ENCODE measurements around the gene PDGFC. TPM values are rescaled to one million over a fixed set of nuclear protein-coding genes. Genes with fewer than 3 reads are reported as not detected.

PDGFC gene, protein sequence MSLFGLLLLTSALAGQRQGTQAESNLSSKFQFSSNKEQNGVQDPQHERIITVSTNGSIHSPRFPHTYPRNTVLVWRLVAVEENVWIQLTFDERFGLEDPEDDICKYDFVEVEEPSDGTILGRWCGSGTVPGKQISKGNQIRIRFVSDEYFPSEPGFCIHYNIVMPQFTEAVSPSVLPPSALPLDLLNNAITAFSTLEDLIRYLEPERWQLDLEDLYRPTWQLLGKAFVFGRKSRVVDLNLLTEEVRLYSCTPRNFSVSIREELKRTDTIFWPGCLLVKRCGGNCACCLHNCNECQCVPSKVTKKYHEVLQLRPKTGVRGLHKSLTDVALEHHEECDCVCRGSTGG
- total RNA-seq = 10 to 100 TPM; 28.0 to 43.9 (median 34.8) TPM

DNA sequence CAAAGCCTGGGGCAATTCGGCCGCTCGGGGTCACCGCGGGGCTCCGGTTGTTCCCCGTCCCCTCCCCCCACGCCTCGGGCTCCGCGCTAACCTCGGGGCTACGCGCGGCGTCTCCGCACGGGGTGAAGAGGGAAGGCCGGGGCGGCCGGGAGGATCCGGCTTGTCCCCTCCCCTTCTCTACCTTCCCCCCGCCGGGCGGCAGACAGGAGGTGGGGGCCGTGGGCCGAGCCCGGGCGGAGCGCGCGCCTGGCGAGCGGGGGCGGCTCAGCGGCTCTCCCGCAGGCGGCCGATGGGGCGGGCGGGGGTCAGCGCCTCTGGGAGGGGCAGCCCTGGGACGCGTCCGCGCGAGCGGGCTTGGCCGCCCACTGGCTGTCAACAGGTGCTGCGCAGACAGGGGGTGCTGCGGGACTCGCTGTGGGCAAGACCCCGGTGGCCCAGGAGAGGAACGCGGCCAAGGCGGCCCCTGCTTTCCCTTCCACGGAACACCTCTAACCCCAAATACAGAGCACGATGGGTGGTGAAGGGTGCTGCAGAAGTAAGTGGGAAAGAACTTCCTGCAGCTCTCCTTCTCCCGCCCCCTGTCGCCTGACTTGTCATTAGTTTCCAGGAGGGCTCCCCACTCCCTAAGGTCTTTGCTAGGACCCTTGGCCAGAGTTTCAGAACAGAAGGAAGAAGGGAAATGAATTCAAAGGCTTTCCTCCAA, at the start of gene PDGFC:
Gene PDGFC (minus strand): TSS at position 124 of the 703 bp plus-strand sequence. CDS start 896 bp downstream, outside the sequence.
- Histone ChIP-seq H3K4me1 (peaks cover 0 to 47% (median 3%) of the 10 kb centered on the region in 3 donors), H3K4me3 (peak within 1 kb of the TSS; percentile 67 to 83), H3K27me3 (no peaks in the 10 kb centered on the region), H3K9me3 (no peaks in the 10 kb centered on the region), H3K27ac (peak within 1 kb of the TSS; percentile 66 to 96 (median 92)), H3K36me3 (no peaks in the 10 kb centered on the region)
- TF ChIP-seq POLR2AphosphoS5 (IDR thresholded peaks at IDR 0.05) (peak; percentile 46), POLR2A (IDR thresholded peaks at IDR 0.05) (peak; percentile 37 to 55), EP300 (IDR thresholded peaks at IDR 0.05) (no peak)
- TF ChIP-seq, protein P1, sequence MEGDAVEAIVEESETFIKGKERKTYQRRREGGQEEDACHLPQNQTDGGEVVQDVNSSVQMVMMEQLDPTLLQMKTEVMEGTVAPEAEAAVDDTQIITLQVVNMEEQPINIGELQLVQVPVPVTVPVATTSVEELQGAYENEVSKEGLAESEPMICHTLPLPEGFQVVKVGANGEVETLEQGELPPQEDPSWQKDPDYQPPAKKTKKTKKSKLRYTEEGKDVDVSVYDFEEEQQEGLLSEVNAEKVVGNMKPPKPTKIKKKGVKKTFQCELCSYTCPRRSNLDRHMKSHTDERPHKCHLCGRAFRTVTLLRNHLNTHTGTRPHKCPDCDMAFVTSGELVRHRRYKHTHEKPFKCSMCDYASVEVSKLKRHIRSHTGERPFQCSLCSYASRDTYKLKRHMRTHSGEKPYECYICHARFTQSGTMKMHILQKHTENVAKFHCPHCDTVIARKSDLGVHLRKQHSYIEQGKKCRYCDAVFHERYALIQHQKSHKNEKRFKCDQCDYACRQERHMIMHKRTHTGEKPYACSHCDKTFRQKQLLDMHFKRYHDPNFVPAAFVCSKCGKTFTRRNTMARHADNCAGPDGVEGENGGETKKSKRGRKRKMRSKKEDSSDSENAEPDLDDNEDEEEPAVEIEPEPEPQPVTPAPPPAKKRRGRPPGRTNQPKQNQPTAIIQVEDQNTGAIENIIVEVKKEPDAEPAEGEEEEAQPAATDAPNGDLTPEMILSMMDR (IDR thresholded peaks at IDR 0.05) = peak in 3 of 4 experiments; percentile 35 to 74 (median 58)
- WGBS, 2 donors (ENCODE audit: low coverage in 1 of 2) = 0% methylated on average over 8 of the region's 60 CpGs; no CpG with 5 or more reads in 1 of the 2 donors
- ATAC-seq = peak; percentile 88

DNA sequence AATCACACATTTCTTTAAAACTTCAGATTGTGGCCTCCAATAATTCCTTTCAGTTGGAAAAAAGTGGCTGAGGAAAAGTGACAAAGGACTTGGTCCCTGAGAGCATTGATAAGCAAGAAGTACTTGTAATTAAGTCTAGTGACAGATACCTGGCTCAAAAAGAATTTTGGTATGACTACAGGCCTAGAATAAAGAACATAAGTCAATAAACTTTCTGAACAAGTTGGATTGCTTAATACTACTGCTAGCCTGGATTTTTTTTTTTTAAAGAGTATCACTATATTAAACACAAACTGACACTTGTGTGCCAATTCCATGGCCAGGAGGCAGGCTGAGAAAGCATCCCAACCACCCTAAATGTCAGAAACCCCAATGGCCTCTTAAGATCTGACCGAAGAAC, 49.3 kb upstream of the PDGFC start:
- no peaks in the 10 kb centered on the region for H3K4me1 ChIP-seq
- no peak overlapping the region for H3K4me3 ChIP-seq
- H3K27ac ChIP-seq = no peak overlapping the region
- H3K36me3 ChIP-seq = no peaks in the 10 kb centered on the region
- no peaks in the 10 kb centered on the region for H3K27me3 ChIP-seq
- no peaks in the 10 kb centered on the region for H3K9me3 ChIP-seq
- TF ChIP-seq POLR2AphosphoS5 (IDR thresholded peaks at IDR 0.05) = no peak
- TF ChIP-seq POLR2A (IDR thresholded peaks at IDR 0.05) = no peak
- TF ChIP-seq, protein P1 (IDR thresholded peaks at IDR 0.05) = no peak
- WGBS, 2 donors (ENCODE audit: low coverage in 1 of 2) = 88% methylated on average over 1 of the region's 1 CpG; no CpG with 5 or more reads in 1 of the 2 donors
- ATAC-seq = no peak

DNA sequence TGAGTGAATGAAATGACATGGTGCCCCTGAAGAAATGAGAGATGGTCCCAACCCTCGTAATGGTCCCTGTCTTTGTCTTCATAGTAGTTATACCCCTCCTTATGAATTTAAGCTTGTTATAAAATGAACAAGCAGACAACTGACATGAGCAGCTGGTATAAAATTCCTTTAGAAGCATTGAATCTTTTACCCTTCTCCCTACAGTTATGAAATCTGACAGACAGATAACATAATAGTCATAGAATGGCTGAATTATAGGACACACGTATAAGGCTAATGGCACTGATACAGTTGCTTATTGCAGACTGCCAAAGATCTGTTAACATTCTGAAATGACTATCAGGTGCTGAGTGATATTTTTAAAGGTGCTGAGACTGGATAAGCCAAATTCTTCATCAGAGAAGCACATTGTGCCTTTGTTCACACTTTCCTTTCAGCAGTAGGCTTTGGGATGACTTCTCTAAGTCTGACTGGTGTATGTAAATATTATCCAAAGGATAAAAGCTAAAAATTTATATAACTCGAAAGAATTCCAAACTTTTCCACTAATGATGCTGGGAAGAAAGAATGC, 47.4 kb upstream of the PDGFC start:
- Histone ChIP-seq H3K4me1 (no peaks in the 10 kb centered on the region), H3K36me3 (no peaks in the 10 kb centered on the region), H3K9me3 (no peaks in the 10 kb centered on the region), H3K27ac (no peak overlapping the region), H3K27me3 (no peaks in the 10 kb centered on the region), H3K4me3 (no peak overlapping the region)
- no peak for ATAC-seq
- 50 to 62% methylated on average over 3 of the region's 3 CpGs for WGBS, 2 donors (ENCODE audit: low coverage in 1 of 2)
- TF ChIP-seq POLR2A (IDR thresholded peaks at IDR 0.05) (no peak), EP300 (IDR thresholded peaks at IDR 0.05) (no peak), POLR2AphosphoS5 (IDR thresholded peaks at IDR 0.05) (no peak)
- TF ChIP-seq, protein P1 (IDR thresholded peaks at IDR 0.05) = no peak

DNA sequence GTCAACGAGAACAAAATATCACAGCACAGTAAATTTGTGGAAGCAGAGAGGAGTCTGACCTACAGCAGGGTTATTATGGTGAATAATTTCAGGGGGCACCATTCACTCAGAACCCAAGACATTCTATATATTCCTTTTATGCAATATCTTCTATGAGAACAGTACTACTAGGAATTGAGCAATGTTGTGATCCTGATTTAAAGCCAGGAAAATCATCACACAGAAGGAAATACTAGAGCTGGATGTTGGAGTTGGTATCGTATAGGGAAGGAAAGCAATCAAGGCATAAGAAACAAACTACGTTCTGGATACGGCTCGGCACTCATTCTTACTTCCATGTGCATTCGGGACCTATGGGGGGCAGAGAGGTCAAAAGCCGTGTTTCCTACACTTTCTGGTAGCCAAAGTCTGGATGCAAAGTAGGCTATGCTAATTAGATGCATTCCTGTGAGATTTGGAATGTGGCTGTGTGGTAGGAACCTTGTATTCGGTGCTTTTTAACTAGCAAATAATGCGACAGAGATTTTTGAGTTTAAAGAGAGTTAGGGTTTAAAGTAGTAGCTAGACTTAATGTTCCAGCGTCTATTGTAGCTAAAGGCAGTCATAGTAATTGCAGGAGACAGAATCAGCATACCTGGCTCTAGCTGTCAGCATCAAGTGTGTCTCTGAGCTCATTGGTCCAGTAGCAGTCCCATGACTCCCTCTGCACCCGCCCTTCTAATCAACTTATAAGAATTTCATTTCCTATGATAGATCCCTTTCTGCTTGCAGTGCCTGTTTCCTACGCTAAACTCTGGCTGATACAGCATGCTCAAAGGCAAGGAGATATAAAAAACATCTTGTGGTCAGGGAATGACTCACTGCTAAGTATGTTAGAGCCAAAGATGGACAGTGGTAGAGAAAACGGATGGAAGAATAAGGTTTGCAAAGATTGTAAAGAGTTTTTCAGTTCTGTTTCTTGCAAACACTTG, 43.3 kb upstream of the PDGFC start:
- Histone ChIP-seq H3K27me3 (no peaks in the 10 kb centered on the region), H3K36me3 (no peaks in the 10 kb centered on the region), H3K27ac (no peak overlapping the region), H3K4me3 (no peak overlapping the region), H3K9me3 (no peaks in the 10 kb centered on the region), H3K4me1 (no peaks in the 10 kb centered on the region)
- TF ChIP-seq, protein P1 (IDR thresholded peaks at IDR 0.05) = no peak
- TF ChIP-seq POLR2A (IDR thresholded peaks at IDR 0.05) (no peak), POLR2AphosphoS5 (IDR thresholded peaks at IDR 0.05) (no peak), EP300 (IDR thresholded peaks at IDR 0.05) (no peak)
- no peak for ATAC-seq
- WGBS, 2 donors (ENCODE audit: low coverage in 1 of 2) = 73 to 87% methylated on average over 11 to 13 of the region's 13 CpGs

Data from gastroesophageal sphincter (tissue), 4 donors.